ENCODE results near the gene EFHD2. TPM values are rescaled to one million over a fixed set of nuclear protein-coding genes. Genes with fewer than 3 reads are reported as not detected.

EFHD2 gene
- polyA plus RNA-seq, 3 donors: 314 to 329 (median 323) TPM

GRCh38 chr1:15411593-15412137 lies 2.0 kb downstream of the EFHD2 start:
- TF ChIP-seq, protein P1, sequence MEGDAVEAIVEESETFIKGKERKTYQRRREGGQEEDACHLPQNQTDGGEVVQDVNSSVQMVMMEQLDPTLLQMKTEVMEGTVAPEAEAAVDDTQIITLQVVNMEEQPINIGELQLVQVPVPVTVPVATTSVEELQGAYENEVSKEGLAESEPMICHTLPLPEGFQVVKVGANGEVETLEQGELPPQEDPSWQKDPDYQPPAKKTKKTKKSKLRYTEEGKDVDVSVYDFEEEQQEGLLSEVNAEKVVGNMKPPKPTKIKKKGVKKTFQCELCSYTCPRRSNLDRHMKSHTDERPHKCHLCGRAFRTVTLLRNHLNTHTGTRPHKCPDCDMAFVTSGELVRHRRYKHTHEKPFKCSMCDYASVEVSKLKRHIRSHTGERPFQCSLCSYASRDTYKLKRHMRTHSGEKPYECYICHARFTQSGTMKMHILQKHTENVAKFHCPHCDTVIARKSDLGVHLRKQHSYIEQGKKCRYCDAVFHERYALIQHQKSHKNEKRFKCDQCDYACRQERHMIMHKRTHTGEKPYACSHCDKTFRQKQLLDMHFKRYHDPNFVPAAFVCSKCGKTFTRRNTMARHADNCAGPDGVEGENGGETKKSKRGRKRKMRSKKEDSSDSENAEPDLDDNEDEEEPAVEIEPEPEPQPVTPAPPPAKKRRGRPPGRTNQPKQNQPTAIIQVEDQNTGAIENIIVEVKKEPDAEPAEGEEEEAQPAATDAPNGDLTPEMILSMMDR (IDR thresholded peaks at IDR 0.05): no peak
- Histone ChIP-seq H3K36me3 (replicated peaks in 1 of 2; ENCODE audit: control insufficient read depth in 1 of 2, insufficient read depth in 2 of 2, low read length in 2 of 2) (peaks cover 26 to 30% of the 10 kb centered on the region in 2 donors), H3K27me3 (ENCODE audit: control insufficient read depth in 2 of 2, insufficient read depth in 2 of 2, low read length in 2 of 2) (peaks cover 0 to 16% of the 10 kb centered on the region in 2 donors), H3K79me2 (ENCODE audit: insufficient read depth, low read length) (peaks cover 66% of the 10 kb centered on the region), H3K4me3 (replicated peaks in 1 of 3; ENCODE audit: low read depth in 2 of 3, low read length in 3 of 3) (peak overlapping the region; percentile 92 to 100 (median 98)), H2AFZ (ENCODE audit: insufficient read depth, low read depth, low read length, poor library complexity, severe bottlenecking) (no peak overlapping the region), H3K4me1 (ENCODE audit: control insufficient read depth in 1 of 2, insufficient read depth in 2 of 2, low read length in 2 of 2) (peaks cover 52 to 54% of the 10 kb centered on the region in 2 donors), H3K9me3 (replicated peaks in 1 of 2; ENCODE audit: control insufficient read depth in 1 of 2, insufficient read depth in 1 of 2, low read length in 2 of 2) (no peaks in the 10 kb centered on the region), H3K4me2 (replicated peaks; ENCODE audit: extremely low read depth, low read length, poor library complexity, severe bottlenecking) (peak overlapping the region; percentile 84), H3K27ac (ENCODE audit: low read depth in 1 of 2, low read length in 2 of 2) (peak overlapping the region; percentile 95), H4K20me1 (ENCODE audit: insufficient read depth, low read length) (peaks cover 64% of the 10 kb centered on the region), H3K9ac (ENCODE audit: insufficient read depth, low read length, poor library complexity, severe bottlenecking) (peak overlapping the region; percentile 96)
- intact Hi-C loops (cut with micrococcal nuclease): loop anchor here in 1 of 2 donors (5.0 kb wide), 2 partner anchors 64 to 111 kb away; partner anchors contain the start of gene CASP9
- Mint-ChIP-seq H3K36me3 (peaks cover 48 to 57% of the 10 kb centered on the region in 2 donors), H3K9me3 (peaks cover 0 to 5% (median 0%) of the 10 kb centered on the region in 7 donors), H3K4me3 (peak overlapping the region; percentile 97), H3K27me3 (ENCODE audit: low read depth in 3 of 3) (peaks cover 6 to 21% (median 16%) of the 10 kb centered on the region in 3 donors), H3K27ac (peak overlapping the region; percentile 97 to 99 (median 99)), H3K4me1 (peaks cover 57% of the 10 kb centered on the region)
- WGBS (ENCODE audit: insufficient coverage): 5% methylated on average over 9 of the region's 12 CpGs
- peak; percentile 90 to 96 (median 93) for DNase-seq

DNA sequence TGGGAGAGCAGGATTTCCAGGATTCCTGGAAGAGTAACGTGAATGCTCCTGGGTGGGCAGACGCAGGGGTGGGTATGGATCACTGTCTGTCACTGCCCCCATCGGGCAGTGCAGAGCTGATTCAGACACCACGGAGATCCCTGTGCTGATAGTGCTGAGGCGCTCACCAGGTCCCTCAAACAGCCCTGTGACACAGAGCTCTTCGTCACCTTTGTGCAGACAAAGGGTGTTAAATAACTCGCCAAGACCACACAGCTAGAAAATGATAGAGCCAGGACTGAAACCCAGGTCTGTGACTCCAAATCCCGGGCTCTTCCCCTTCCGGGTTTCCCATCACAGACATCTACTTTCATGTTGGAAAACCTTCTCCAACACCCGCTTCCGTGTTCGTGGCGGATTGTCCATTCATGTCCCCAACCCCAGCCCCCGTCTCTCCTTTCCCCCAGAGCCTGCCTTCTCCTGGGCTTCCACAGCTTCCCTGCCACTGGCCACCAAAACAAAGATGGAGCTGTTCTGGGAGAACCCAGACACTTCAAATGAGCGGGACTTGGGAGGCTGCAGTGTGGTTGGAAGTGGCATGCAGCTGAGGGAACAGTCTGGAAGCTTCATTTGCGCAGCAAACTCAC lies 2.6 kb downstream of the EFHD2 start:
- Histone ChIP-seq H3K9me3 (replicated peaks in 1 of 2; ENCODE audit: control insufficient read depth in 1 of 2, insufficient read depth in 1 of 2, low read length in 2 of 2) (no peaks in the 10 kb centered on the region), H4K20me1 (ENCODE audit: insufficient read depth, low read length) (peaks cover 70% of the 10 kb centered on the region), H3K4me3 (replicated peaks in 1 of 3; ENCODE audit: low read depth in 2 of 3, low read length in 3 of 3) (peak overlapping the region; percentile 92 to 100 (median 98)), H3K4me1 (ENCODE audit: control insufficient read depth in 1 of 2, insufficient read depth in 2 of 2, low read length in 2 of 2) (peaks cover 58 to 60% of the 10 kb centered on the region in 2 donors), H3K27me3 (ENCODE audit: control insufficient read depth in 2 of 2, insufficient read depth in 2 of 2, low read length in 2 of 2) (peaks cover 0 to 16% of the 10 kb centered on the region in 2 donors), H3K27ac (ENCODE audit: low read depth in 1 of 2, low read length in 2 of 2) (peak overlapping the region; percentile 95), H3K79me2 (ENCODE audit: insufficient read depth, low read length) (peaks cover 72% of the 10 kb centered on the region), H3K4me2 (replicated peaks; ENCODE audit: extremely low read depth, low read length, poor library complexity, severe bottlenecking) (peak overlapping the region; percentile 84), H3K9ac (ENCODE audit: insufficient read depth, low read length, poor library complexity, severe bottlenecking) (peak overlapping the region; percentile 96), H3K36me3 (replicated peaks in 1 of 2; ENCODE audit: control insufficient read depth in 1 of 2, insufficient read depth in 2 of 2, low read length in 2 of 2) (peaks cover 26 to 30% of the 10 kb centered on the region in 2 donors), H2AFZ (ENCODE audit: insufficient read depth, low read depth, low read length, poor library complexity, severe bottlenecking) (no peak overlapping the region)
- DNase-seq: peak in 2 of 3 donors; percentile 42 to 72
- Mint-ChIP-seq H3K9me3 (peaks cover 0 to 5% (median 0%) of the 10 kb centered on the region in 7 donors), H3K27me3 (ENCODE audit: low read depth in 3 of 3) (peaks cover 6 to 15% (median 11%) of the 10 kb centered on the region in 3 donors), H3K4me3 (peak overlapping the region; percentile 97), H3K36me3 (peaks cover 48 to 62% of the 10 kb centered on the region in 2 donors), H3K4me1 (peaks cover 63% of the 10 kb centered on the region), H3K27ac (peak overlapping the region; percentile 97 to 99 (median 99))
- TF ChIP-seq, protein P1 (IDR thresholded peaks at IDR 0.05): no peak
- intact Hi-C loops (cut with micrococcal nuclease): loop anchor here in 1 of 2 donors (5.0 kb wide), 2 partner anchors 65 to 110 kb away; partner anchors contain the start of gene CASP9
- WGBS (ENCODE audit: insufficient coverage): 42% methylated on average over 11 of the region's 16 CpGs
